Tibial nerve (tissue), 4 donors: ENCODE measurements around the gene DBNDD1.

Experiments used
- EP300 ChIP-seq, 2 donors: sonication (generic); formaldehyde crosslinking; IDR thresholded peaks; one replicate each; pipeline ENCODE4 v1.6.1; 2017; ENCODE audit warnings: antibody characterized with exemption in 2 of 2, mild to moderate bottlenecking in 1 of 2
- POLR2A ChIP-seq, 2 donors: fragments of 450-650 bp; IDR thresholded peaks; one replicate each; pipeline ENCODE4 v1.6.1; 2017; ENCODE audit warnings: antibody characterized with exemption in 2 of 2, mild to moderate bottlenecking in 2 of 2, moderate library complexity in 2 of 2
- TF ChIP-seq, protein P1 (sequence below), 5 experiments: fragments of 200-600 bp in 3 of 5; fragments of 450-650 bp in 2 of 5; sonication (generic) in 3 of 5; IDR thresholded peaks; one replicate each; pipeline ENCODE4 v1.5.1; 2016 to 2019; ENCODE audit warnings: antibody characterized with exemption in 5 of 5, mild to moderate bottlenecking in 3 of 5, moderate library complexity in 2 of 5

DNA sequence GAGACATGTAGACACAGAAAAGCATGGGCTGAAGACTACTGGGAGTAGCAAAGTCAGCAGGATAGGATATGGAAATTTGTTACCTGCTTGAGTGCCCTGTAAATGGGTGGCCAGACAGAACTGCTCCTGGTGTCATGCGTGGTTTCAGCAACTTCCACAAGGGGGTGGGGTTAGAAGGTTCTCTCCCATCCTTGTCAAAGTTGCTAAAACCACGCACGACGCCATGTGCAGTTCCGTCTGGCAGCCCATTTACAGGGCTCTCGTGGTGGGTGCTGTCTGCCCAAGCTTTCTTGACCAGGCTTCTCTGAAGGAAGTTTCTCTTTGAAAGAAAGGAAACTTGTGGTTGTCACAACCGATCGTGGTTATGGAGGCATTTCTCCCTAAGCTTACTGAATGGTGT, 6.9 kb upstream of the DBNDD1 start:
- TF ChIP-seq, protein P1, sequence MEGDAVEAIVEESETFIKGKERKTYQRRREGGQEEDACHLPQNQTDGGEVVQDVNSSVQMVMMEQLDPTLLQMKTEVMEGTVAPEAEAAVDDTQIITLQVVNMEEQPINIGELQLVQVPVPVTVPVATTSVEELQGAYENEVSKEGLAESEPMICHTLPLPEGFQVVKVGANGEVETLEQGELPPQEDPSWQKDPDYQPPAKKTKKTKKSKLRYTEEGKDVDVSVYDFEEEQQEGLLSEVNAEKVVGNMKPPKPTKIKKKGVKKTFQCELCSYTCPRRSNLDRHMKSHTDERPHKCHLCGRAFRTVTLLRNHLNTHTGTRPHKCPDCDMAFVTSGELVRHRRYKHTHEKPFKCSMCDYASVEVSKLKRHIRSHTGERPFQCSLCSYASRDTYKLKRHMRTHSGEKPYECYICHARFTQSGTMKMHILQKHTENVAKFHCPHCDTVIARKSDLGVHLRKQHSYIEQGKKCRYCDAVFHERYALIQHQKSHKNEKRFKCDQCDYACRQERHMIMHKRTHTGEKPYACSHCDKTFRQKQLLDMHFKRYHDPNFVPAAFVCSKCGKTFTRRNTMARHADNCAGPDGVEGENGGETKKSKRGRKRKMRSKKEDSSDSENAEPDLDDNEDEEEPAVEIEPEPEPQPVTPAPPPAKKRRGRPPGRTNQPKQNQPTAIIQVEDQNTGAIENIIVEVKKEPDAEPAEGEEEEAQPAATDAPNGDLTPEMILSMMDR (IDR thresholded peaks at IDR 0.05): no peak
- TF ChIP-seq EP300 (IDR thresholded peaks at IDR 0.05) (no peak), POLR2A (IDR thresholded peaks at IDR 0.05) (no peak)
